Measurements from ENCODE around the gene DNAJC17. TPM values are rescaled to one million over a fixed set of nuclear protein-coding genes. Genes with fewer than 3 reads are reported as not detected.

The DNAJC17 gene
- total RNA-seq, 1 experiment from 2014 or later, result 53.3 TPM

GRCh38 chr15:40796512-40796911, 10.8 kb downstream of the DNAJC17 start:
- no peaks in the 10 kb centered on the region for H3K9me3 ChIP-seq (ENCODE audit: low read length)
- no peak overlapping the region for H3K4me3 ChIP-seq (ENCODE audit: low read length)
- no peak for ATAC-seq
- H2AFZ ChIP-seq (ENCODE audit: low read length), result no peak overlapping the region
- H3F3A ChIP-seq (ENCODE audit: low read length, unreplicated experiment), result no peaks in the 10 kb centered on the region
- no peaks in the 10 kb centered on the region for H3K27me3 ChIP-seq (ENCODE audit: low read length)
- H3K36me3 ChIP-seq (ENCODE audit: low read depth, low read length), result 0 out of 2 replicates have a peak, but pooled peaks cover 3% of the 10 kb centered on the region
- 0 out of 2 replicates have a peak overlapping the region, but pooled peaks have one; percentile 2 for H3K27ac ChIP-seq (ENCODE audit: low read length)
- H3K9me2 ChIP-seq (replicated peaks; ENCODE audit: low read length), result no peaks in the 10 kb centered on the region
- H4K20me1 ChIP-seq (ENCODE audit: low read length), result no peaks in the 10 kb centered on the region
- H3K79me2 ChIP-seq (ENCODE audit: low read length), result peaks cover 41% of the 10 kb centered on the region
- ChIA-PET POLR2A (ENCODE audit: unreplicated experiment) (interaction anchor here (0.7 kb wide), 1 partner anchor 30 kb away, joined by 3 read pairs; no protein-coding TSS in a partner anchor), CTCF (no interaction called here)
- intact Hi-C loops (cut with micrococcal nuclease), result no loop called here
- DNase-seq, result no peak
- no peak overlapping the region for H3K4me2 ChIP-seq (ENCODE audit: low read length)
- H3K4me1 ChIP-seq (ENCODE audit: insufficient read depth, low read length), result peaks cover 23% of the 10 kb centered on the region
- no peak overlapping the region for H3K9ac ChIP-seq (ENCODE audit: low read length)
- no peak for TF ChIP-seq CTCF (conservative IDR thresholded peaks at IDR 0.05; ENCODE audit: low read depth, low read length)
- TF ChIP-seq EZH2 (IDR thresholded peaks at IDR 0.05; ENCODE audit: low read length, unreplicated experiment), result no peak
- no peak for TF ChIP-seq EZH2phosphoT487 (IDR thresholded peaks at IDR 0.05; ENCODE audit: borderline replicate concordance, low read length)
- BruUV-seq (replicated peaks), result no TSS peak

GRCh38 chr15:40796041-40796440, 11.2 kb downstream of the DNAJC17 start:
- no peak overlapping the region for H3K4me2 ChIP-seq (ENCODE audit: low read length)
- peak; percentile 42 for ATAC-seq
- ChIA-PET CTCF (interaction anchor here (0.5 kb wide), 1 partner anchor 145 kb away, joined by 3 read pairs; no protein-coding TSS in a partner anchor), POLR2A (ENCODE audit: unreplicated experiment) (interaction anchor here (0.7 kb wide), 1 partner anchor 29 kb away, joined by 3 read pairs; no protein-coding TSS in a partner anchor)
- H4K20me1 ChIP-seq (ENCODE audit: low read length), result no peaks in the 10 kb centered on the region
- no peak overlapping the region for H3K4me3 ChIP-seq (ENCODE audit: low read length)
- no TSS peak for BruUV-seq (replicated peaks)
- H3K9me3 ChIP-seq (ENCODE audit: low read length), result no peaks in the 10 kb centered on the region
- peaks cover 38% of the 10 kb centered on the region for H3K79me2 ChIP-seq (ENCODE audit: low read length)
- H3K4me1 ChIP-seq (ENCODE audit: insufficient read depth, low read length), result peaks cover 23% of the 10 kb centered on the region
- H3F3A ChIP-seq (ENCODE audit: low read length, unreplicated experiment), result no peaks in the 10 kb centered on the region
- intact Hi-C loops (cut with micrococcal nuclease), result no loop called here
- H3K9ac ChIP-seq (ENCODE audit: low read length), result no peak overlapping the region
- no peak for TF ChIP-seq CTCF (conservative IDR thresholded peaks at IDR 0.05; ENCODE audit: low read depth, low read length)
- TF ChIP-seq EZH2 (IDR thresholded peaks at IDR 0.05; ENCODE audit: low read length, unreplicated experiment), result no peak
- TF ChIP-seq EZH2phosphoT487 (IDR thresholded peaks at IDR 0.05; ENCODE audit: borderline replicate concordance, low read length), result no peak
- DNase-seq, result no peak
- H3K9me2 ChIP-seq (replicated peaks; ENCODE audit: low read length), result no peaks in the 10 kb centered on the region
- no peaks in the 10 kb centered on the region for H3K27me3 ChIP-seq (ENCODE audit: low read length)
- 0 out of 2 replicates have a peak, but pooled peaks cover 2% of the 10 kb centered on the region for H3K36me3 ChIP-seq (ENCODE audit: low read depth, low read length)
- H2AFZ ChIP-seq (ENCODE audit: low read length), result no peak overlapping the region
- H3K27ac ChIP-seq (ENCODE audit: low read length), result 0 out of 2 replicates have a peak overlapping the region, but pooled peaks have one; percentile 2

Measured in PC-3 (cell line).